Colonic mucosa (tissue), 4 donors: Measurements from ENCODE around the gene IFRD1. TPM values are rescaled to one million over a fixed set of nuclear protein-coding genes. Genes with fewer than 3 reads are reported as not detected.

ENCODE experiments used
- DNase-seq: peaks from one replicate; pipeline ENCODE4 v3.0.0-alpha.2; 2020
- H3K27ac ChIP-seq: fragments of 200-600 bp; one replicate; pipeline ENCODE4 v1.8.0; 2021
- H3K27me3 ChIP-seq: fragments of 200-600 bp; one replicate; pipeline ENCODE4 v1.8.0; 2021
- H3K36me3 ChIP-seq: fragments of 200-600 bp; one replicate; pipeline ENCODE4 v1.8.0; 2021
- H3K4me1 ChIP-seq: fragments of 200-600 bp; one replicate; pipeline ENCODE4 v1.8.0; 2021; ENCODE audit warnings: mild to moderate bottlenecking
- H3K4me3 ChIP-seq: fragments of 200-600 bp; one replicate; pipeline ENCODE4 v1.8.0; 2021
- H3K9ac ChIP-seq, 2 donors: one replicate each; pipeline ENCODE4 v1.7.0; 2013; ENCODE audit warnings: control low read depth in 2 of 2, low read depth in 2 of 2, low read length in 2 of 2
- H3K9me3 ChIP-seq: fragments of 200-600 bp; one replicate; pipeline ENCODE4 v1.8.0; 2021
- CTCF ChIP-seq: fragments of 200-600 bp; IDR thresholded peaks from one replicate; pipeline ENCODE4 v1.8.0; 2022; ENCODE audit warnings: antibody characterized with exemption, mild to moderate bottlenecking
- intact Hi-C: fragments of 100-400 bp; cut with DNase I; formaldehyde crosslinking; loops from one replicate; pipeline ENCODE4 v1.14.1; 2022
- total RNA-seq, 2 donors: library from RNA; stranded (reverse); fragmentation: NEBNext Ultra II Directional in 1 of 2; extraction: Animal tissue kit (Norgen Biotek cat#: 25700) in 1 of 2; gene quantifications; one replicate each; pipeline ENCODE4 v1.2.1, GENCODE V29; 2021
- donor health status: healthy.
- donor health status: DM: no; HTN: no; CAD: no.
- donor health status: DM: no; HTN: no; CAD: no.

Gene IFRD1
- total RNA-seq, 2 donors from 2014 or later, result 35.9 to 41.0 TPM

GRCh38 chr7:112481833-112482670, 31.8 kb downstream of the IFRD1 start:
- no peak overlapping the region for H3K4me3 ChIP-seq
- H3K4me1 ChIP-seq, result no peaks in the 10 kb centered on the region
- H3K9me3 ChIP-seq, result no peaks in the 10 kb centered on the region
- no peak overlapping the region for H3K27ac ChIP-seq
- no peaks in the 10 kb centered on the region for H3K36me3 ChIP-seq
- TF ChIP-seq CTCF, result no peak
- DNase-seq, result no peak
- H3K27me3 ChIP-seq, result no peaks in the 10 kb centered on the region
- H3K9ac ChIP-seq, result no peak overlapping the region
- intact Hi-C loops, result no loop called here

GRCh38 chr7:112484671-112485167, 34.5 kb downstream of the IFRD1 start:
- no peaks in the 10 kb centered on the region for H3K4me1 ChIP-seq
- H3K9ac ChIP-seq, result no peak overlapping the region
- TF ChIP-seq CTCF, result no peak
- intact Hi-C loops, result no loop called here
- no peaks in the 10 kb centered on the region for H3K27me3 ChIP-seq
- H3K27ac ChIP-seq, result peak overlapping the region; percentile 1
- no peak for DNase-seq
- H3K9me3 ChIP-seq, result no peaks in the 10 kb centered on the region
- H3K4me3 ChIP-seq, result no peak overlapping the region
- no peaks in the 10 kb centered on the region for H3K36me3 ChIP-seq

GRCh38 chr7:112485766-112486165, 35.5 kb downstream of the IFRD1 start:
- no peak for DNase-seq
- Histone ChIP-seq H3K4me3 (no peak overlapping the region), H3K4me1 (no peaks in the 10 kb centered on the region), H3K9ac (no peak overlapping the region), H3K27ac (no peak overlapping the region), H3K36me3 (no peaks in the 10 kb centered on the region), H3K27me3 (no peaks in the 10 kb centered on the region), H3K9me3 (no peaks in the 10 kb centered on the region)
- intact Hi-C loops, result no loop called here
- TF ChIP-seq CTCF, result no peak

- Histone ChIP-seq H3K9ac (no peak overlapping the region), H3K27me3 (no peaks in the 10 kb centered on the region), H3K36me3 (no peaks in the 10 kb centered on the region), H3K9me3 (no peaks in the 10 kb centered on the region), H3K4me1 (no peaks in the 10 kb centered on the region), H3K27ac (no peak overlapping the region), H3K4me3 (no peak overlapping the region)
- intact Hi-C loops, result no loop called here
- TF ChIP-seq CTCF, result no peak
- DNase-seq, result no peak
Observed at GRCh38 chr7:112487457-112488263, 37.4 kb downstream of the IFRD1 start.

GRCh38 chr7:112488264-112488552, 37.9 kb downstream of the IFRD1 start:
- DNase-seq, result no peak
- TF ChIP-seq CTCF, result no peak
- no peak overlapping the region for H3K4me3 ChIP-seq
- no peaks in the 10 kb centered on the region for H3K4me1 ChIP-seq
- no peaks in the 10 kb centered on the region for H3K27me3 ChIP-seq
- H3K9ac ChIP-seq, result no peak overlapping the region
- H3K9me3 ChIP-seq, result no peaks in the 10 kb centered on the region
- H3K36me3 ChIP-seq, result no peaks in the 10 kb centered on the region
- H3K27ac ChIP-seq, result no peak overlapping the region
- intact Hi-C loops, result no loop called here
